GM19043 (cell line): ENCODE results near the gene NAPB.
"Not testable (repeated sequence)": the region's sequence is repeated elsewhere in the genome, so short reads cannot be mapped to it uniquely, and the experiment has no call there.

Experiments
- ATAC-seq: cut with Tn5 transposase; IDR thresholded peaks from one replicate; pipeline ENCODE4 v1.9.1; 2021; ENCODE audit warnings: low read depth; ENCODE audit not compliant: unreplicated experiment

The NAPB gene

DNA sequence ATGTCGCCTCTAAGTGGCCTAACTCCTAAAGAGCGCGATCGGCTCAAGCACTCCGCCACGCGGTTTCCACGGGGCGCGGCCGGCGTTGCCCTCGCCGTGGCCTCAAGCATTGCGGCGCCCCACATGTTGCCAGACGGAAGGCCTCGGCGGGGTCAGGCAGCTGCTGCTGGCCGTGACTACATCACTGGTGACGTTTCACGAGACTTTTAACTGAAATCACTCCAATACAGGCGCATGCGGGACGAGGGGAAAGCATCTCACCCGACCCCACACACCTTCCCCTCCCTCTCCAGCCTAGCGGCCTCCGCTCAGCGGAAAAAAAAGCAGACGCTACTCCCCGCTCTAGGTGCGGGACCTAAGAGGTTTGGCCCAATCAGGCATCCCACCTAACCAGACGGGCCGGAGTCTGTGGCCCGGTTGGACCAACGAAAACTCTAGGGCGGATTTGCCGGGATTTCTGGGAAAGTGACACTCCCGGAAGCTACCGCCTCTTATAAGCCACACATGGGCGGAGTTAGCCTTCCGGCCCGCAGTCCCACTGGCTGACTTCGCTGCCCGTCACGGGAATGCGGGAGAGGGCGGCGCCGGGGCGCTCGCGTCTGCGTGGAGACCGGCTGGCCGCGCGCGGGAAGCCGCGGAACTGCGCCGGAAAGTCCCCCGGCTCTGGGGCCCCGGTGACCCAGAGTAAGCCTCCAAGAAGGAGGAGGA, 70.9 kb downstream of the NAPB start, which contains the start of gene NXT1:
Gene NXT1 (plus strand): TSS at position 596 of the 708 bp plus-strand sequence. CDS start 3,251 bp downstream, outside the sequence.
- ATAC-seq, result peak; percentile 82

DNA sequence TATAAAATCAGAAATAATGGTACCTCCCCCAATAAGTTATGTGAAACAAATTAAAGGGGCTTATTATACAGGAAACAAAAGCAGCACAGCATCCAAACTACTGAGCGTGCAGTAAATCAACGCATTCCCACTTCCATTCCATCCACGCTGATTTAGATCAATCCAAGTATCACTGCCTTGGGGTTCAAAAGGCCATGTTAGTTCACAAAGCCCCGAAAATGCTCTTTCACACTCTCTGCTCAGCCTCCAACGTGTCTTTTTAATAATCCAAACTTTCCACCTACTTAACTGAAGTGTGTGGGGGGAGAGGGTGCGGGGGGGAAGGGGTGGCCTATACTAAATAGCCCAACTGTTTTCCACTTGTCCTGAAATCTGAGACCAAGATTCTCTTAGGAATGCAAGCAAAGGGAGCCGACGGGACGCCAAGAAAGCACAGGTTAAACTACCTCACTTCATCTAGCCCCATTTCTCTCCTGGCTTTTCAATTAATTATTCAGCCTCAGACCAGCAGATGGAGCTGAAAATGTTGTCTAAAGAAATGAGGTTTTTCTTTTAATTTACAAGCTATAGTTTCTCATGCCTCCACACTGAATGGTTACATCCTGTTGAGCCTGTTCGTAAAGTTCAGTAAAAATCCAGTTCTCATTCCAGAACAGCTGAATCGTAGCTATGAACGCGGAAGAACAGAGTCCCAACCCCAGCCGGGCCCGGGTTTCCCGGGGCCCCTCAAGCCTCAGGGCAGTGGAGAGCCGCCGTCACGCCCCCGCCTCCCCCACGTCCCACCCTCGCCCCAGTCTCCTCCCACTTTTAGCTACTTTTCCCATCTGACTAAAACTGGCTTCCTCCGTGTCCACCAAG, 71.7 kb downstream of the NAPB start:
- ATAC-seq, result peak; percentile 37

DNA sequence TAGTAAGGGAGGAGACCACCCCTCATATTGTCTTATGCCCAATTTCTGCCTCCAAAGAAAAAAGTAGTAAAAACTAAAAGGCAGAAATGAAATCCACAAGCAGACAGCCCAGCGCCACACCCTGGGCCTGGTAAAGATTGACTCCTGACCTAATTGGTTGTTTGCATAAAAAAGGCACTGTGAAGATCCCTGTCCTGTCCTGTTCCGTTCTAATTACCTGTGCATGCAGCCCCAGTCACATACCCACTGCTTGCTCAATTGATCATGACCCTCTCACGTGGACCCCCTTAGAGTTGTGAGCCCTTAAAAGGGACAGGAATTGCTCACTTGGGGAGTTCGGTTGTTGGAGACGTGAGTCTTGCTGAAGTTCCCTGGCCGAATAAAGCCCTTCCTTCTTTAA, 72.8 kb downstream of the NAPB start:
- ATAC-seq, result not testable (repeated sequence)

DNA sequence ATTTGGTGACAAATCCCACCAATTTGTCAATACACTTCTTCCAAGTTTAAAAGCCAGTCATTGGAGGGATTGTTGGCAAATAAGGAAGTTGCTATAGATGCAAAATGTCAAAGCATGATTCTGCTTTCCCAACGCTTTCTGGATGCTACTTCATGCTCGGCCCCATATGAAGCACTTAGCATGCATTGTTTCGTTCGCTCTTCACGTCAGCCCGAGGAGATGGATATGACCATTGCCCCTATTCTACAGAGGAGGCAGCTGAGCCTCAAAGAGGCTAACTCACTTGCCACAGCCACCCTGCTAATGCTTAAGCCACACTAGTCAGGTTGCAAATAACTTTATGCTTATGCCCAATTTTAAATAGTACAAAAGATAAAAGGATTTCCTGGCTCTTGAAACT, 73.5 kb downstream of the NAPB start:
- ATAC-seq, result no peak

DNA sequence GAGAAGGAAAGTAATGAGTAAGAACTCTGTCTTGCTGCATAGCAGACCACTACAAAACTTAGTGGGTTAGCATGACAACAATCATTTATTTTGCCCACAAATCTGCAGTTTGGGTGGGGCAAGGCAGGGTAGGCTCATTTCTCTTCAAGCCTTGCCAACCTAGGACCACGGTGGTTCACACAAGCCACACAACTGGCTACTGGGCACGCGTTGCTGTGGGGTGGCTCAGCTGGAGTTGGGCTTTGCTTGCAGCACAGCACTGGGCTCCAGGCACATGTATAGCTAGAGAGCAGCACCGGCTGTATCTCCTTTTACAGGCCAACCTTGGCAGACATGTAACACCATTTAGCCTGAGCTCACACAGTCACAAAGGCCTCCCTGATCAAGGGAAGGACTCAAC, 75.3 kb downstream of the NAPB start:
- ATAC-seq, result no peak

DNA sequence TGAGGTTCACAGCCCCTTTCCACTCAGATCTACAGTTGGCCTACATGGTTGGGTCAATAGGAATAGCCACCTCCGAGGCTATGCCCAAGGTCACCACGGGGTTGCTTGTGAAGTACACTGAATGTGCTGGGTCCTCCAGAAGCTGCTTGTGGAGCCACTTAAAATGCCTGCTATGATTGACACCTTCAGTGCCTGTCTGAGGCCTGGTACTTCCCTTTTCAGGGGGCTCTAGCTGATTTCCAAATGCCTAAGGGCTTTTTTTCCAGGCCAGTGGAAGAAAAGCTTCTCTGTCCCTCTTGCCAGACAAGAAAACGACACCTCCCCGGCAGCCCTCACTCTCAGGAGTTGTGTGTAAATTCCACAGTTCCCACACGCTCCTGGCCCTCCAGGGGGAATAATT, 77.0 kb downstream of the NAPB start:
- no peak for ATAC-seq

DNA sequence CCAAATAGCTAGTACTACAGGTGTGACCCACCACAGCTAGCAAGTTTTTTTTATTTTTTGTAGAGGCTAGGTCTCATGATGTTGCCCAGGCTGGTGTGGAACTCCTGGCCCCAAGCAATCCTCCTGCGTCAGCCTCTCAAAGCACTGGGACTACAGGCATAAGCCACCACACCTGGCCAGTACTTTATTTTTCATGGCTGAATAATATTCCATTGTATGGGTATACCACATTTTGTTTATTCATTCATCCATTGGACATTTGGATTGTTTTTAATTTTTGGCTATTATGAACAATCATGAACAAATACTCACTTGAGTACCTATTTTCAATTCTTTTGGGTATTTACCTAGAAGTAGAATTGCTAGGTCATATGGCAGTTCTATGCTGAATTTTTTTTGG, 77.7 kb downstream of the NAPB start:
- ATAC-seq, result no peak

DNA sequence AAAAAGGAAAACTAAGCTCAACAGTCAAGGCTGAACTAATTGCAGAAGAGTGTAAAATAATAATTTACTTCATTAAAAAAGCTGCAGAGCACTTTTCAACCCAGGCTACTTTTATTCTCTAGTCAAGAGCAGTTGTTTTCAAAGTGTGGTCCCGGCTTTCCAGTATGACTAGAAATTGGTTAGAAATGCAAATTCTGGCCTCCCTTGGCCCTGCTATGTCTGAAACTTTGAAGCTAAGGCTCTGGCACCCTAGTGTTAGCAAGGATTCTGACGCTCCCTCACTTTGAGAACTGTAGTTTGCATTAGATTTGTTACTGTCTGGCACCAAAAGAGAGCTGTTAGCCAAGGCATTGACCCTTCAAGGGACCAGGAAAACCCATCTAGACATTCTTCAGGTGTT, 80.2 kb downstream of the NAPB start:
- no peak for ATAC-seq

DNA sequence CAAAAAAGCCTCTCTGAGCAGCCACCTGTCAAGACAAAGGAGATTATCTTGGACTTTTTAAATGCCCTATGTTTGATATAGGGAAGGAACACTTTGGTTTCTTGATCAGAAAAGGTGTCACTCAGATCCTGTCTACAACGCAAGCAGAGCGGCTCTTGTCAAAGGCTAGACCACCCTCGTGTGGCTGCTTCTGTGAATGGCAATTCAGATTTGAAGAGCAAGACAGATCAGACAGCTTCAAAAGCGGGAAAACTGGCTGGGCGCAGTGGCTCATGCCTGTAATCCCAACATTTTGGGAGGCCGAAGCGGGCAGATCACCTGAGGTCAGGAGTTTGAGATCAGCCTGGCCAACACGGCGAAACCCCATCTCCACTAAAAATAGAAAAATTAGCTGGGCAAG, 80.8 kb downstream of the NAPB start:
- ATAC-seq, result no peak

DNA sequence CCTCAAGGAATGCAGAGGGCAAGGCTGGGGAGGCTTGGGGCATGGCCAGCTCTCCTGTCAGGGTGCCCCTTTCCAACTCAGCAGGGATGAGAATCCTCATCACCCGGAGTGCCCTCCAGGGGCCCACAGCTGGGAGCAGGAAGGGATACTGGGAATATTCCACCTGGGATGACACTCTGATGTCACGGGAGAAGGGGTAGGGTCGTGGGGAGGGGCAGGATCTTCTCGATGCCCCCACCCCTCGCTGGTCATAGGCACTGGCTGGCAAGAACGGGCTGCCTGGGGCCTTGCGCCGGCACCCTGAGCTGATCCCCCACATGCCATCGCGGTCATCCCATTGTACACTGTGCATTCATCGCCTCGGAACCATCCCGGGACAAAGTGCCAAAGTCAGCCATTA, 81.3 kb downstream of the NAPB start:
- no peak for ATAC-seq

DNA sequence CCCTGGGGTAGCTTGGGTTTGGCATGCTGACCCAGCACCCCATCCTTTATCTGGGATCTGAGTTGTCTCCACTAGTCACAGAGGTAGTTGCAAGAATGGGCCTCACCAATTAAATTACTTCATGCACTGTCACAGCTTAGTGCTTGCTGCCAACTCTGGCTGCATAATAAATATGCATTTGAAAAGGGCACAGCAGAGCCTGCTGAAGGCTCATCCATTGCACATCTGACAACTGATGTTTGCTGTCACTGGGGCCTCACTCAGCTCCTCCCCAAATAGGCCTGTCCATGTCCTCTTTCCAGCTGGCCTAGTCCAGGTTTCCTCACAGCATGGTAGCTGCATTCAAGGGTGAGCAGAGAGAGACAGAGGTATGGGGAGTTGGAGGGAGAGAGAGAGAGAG, 84.0 kb downstream of the NAPB start:
- no peak for ATAC-seq

DNA sequence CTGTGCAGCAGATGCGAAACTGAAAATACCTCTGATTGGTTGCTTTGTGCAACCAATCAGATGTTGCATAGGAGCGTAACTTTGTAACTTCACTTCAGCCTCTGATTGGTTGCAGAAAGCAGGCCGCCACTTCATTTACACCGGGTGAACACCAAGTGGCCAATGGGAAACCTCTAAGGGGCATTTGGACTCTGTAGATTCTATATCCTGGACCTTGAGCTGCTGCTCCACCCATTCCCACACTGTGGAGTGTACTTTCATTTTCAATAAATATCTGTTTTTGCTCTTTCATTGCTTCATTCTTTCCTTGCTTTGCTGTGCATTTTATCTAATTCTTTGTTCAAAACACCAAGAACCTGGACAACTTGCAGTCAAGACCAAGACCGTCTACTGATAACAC, 84.8 kb downstream of the NAPB start:
- no peak for ATAC-seq

DNA sequence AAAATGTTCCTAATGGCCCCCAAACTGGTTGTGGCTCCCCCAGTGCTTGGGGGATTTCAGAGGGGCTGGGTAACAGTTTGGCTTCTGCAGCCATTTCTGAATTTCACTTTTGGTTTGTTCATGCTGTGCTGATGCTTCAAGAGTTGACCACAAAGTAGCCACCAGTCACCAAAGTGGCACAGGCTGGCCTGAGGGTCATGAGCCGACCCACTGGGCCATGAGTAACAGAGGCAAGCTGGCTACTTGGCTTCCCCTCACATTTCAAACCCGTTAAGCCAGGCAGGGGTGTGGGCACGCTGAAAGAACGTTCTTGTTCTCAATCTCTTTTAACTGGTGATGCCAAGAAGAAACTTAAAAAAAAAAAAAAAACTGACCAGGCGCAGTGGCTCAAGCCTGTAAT, 85.8 kb downstream of the NAPB start:
- no peak for ATAC-seq

DNA sequence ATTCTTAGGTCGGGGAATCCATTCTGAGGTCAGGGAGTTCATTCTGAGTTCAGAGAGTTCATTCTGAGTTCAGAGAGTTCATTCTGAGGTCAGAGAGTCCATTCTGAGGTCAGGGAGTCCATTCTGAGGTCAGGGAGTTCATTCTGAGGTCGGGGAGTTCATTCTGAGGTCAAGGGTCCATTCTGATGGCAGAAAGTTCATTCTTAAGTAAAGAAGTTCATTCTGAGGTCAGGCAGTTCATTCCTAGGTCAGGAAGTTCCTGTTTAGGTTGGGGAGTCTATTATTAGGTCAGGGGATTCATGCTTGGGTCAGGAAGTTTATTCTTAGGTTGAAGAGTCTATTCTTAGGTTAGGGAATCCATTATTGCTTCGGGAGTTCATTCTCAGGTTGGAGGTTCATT, 87.2 kb downstream of the NAPB start:
- ATAC-seq, result no peak

DNA sequence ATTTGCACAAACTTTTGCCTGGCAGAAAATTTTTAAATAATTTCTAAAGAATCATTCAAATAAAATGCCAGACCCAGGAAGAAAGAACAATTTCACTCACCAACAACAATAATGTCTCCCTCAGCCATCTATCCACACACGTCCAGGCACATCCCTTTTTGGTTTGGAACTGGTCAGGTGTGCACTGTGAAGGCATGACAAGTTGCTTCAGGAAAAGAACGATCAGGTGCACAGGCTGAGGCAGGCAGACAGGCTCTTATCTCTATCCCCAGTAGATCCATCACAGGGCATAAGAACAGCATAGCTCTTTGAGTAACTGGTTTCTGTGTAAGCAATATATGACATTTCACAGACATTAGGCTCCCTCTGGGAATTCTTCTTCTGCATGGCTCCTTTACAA, 88.8 kb downstream of the NAPB start:
- ATAC-seq, result no peak

DNA sequence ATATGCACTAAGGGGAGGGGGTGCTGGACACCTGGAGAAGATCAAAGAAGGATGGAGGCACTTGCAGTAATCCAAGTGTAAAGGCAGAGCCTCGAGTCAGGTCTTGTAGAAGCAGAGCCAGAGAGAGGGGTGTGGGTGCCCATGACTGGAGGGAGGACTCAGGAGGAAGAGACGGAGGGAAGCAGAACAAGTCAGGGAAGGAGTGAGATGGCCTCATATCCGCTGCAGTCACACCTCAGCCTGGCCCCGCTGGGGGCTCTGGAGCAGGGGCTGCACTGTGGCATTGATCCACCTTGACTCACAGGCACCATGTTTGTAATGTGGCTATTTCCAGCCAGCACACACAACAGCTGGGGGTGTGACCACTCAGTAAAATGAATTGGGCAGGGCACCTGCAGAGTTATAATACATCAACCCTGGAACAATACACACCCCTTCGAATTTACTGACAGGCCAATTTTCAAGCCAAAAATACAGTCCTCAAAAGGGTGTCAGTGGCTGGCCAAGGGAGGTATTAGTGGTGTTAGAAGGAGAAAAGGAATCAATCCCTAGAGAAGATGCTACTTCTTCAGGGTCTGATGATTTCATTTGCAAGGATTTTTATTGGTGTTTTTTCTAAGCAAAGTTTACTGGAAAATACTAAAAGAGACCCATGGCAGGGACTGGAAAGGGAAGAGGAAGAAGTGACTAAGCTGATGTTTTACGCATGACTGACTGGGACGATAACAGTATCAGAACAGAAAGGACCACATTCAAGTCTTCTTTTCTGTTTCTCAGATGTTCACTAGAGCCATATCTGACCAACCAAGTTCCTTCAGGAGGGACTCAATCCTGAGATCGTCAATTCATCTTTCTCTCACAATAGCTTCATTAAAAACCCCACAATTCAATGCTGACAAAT, 89.6 kb downstream of the NAPB start:
- no peak for ATAC-seq

DNA sequence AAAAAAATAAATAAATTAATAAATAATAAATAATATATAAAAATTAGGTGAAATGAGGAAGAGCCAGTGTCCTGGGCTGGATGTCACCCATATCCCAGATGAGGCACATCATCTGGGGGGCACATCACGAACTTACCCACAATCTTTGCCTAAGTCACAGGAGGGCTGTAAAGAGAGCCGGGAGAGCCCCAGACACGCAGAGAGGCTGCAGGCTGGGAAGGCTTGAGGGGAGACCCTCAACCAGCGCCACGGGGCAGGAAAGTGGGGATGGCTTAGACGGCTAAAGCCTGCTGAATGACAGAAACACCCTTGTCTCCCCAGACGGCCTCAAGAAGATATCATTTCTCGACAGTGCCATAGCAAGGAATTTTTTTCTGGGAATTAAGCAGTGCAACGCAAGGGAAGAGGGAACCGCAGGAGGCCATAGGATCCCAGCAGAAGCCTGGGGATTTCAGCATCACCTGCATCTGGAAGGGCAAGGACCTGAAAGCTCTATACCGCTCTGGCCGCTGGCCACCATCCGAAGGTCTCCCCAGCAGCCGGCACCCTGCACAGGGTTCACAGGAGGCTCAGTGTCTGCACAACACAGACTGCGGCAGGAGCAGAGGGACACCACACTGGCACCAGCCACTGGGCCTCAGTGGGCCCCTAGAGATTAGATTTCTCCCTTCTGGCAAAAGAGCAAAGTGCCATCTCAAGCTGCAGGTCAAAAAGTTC, 93.5 kb downstream of the NAPB start:
- no peak for ATAC-seq

DNA sequence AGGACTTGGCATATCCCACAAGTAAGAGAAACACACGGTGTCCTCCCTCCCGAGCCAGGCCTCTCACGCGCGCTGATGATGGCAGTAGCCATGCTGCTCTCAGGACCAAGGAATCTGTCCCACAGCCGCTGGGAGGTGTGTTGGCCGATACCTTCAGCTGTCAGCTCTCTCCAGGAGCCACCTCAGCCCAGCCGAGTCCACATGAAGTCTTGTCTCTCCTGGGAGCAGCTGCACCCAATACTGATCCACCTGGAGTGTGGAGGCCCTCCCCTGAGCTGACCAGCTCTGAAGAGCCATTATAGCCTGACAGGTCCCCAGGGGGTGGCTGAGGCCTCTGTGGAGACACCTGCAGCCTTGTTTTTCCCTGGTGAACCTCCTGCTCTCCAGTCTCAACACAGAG, 94.5 kb downstream of the NAPB start:
- ATAC-seq, result no peak

DNA sequence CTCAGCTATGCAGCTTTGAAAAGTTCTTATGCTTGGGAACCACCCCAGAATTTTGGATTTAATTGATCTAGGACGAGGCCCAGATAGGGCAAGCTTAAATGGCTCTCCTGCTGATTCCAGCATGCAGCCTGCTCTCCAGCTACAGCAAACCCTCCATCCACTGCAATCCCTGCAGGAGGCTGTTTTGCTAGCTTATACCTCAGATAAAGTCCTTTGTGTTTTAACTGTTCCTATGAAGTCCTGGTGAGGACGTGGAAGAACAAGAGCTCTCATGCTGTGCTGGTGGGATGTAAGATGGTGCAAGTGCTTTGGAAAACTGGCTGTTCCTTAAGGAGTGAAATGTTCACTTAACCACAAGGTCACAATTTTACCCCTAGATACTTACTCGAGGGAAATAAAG, 96.2 kb downstream of the NAPB start:
- no peak for ATAC-seq
